Activated T-cell treated with anti-CD3 and anti-CD28 coated beads, Interleukin-2, amount 50 U/mL, for 24 hours (primary cell): ENCODE results near the gene EDEM3.
"Not testable (repeated sequence)": the region's sequence is repeated elsewhere in the genome, so short reads cannot be mapped to it uniquely, and the experiment has no call there.

ENCODE experiments used
- DNase-seq: peaks from one replicate; pipeline ENCODE4 v3.0.0-alpha.2; 2020
- H3K27ac Mint-ChIP-seq: 2 replicates; pipeline ENCODE4 v1.8.0; 2020; ENCODE audit warnings: mild to moderate bottlenecking, mixed read lengths
- H3K27me3 Mint-ChIP-seq: 2 replicates; pipeline ENCODE4 v1.8.0; 2020; ENCODE audit warnings: mixed read lengths
- H3K36me3 Mint-ChIP-seq: 2 replicates; pipeline ENCODE4 v1.8.0; 2020; ENCODE audit warnings: low read depth, mixed read lengths
- H3K4me1 Mint-ChIP-seq: 2 replicates; pipeline ENCODE4 v1.8.0; 2020; ENCODE audit warnings: low read depth, mixed read lengths
- H3K4me3 Mint-ChIP-seq: 2 replicates; pipeline ENCODE4 v1.8.0; 2020; ENCODE audit warnings: mild to moderate bottlenecking, moderate library complexity, mixed read lengths
- H3K9me3 Mint-ChIP-seq: 2 replicates; pipeline ENCODE4 v1.8.0; 2020; ENCODE audit warnings: mixed read lengths

Gene EDEM3

DNA sequence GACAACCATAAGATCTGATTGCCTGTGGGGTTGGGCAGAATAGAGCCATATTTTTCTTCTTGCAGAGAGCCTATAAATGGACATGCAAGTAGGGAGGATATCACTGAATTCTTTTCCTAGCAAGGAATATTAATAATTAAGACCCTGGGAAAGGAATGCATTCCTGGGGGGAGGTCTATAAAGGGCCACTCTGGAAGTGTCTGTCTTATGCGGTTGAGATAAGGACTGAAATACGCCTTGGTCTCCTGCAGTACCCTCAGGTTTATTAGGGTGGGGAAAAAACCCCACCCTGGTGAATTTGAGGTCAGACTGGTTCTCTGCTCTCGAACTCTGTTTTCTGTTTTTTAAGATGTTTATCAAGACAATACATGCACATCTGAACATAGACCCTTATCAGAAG, 29.1 kb upstream of the EDEM3 start:
- H3K27me3 Mint-ChIP-seq, H3K27ac Mint-ChIP-seq, DNase-seq, H3K4me3 Mint-ChIP-seq, H3K4me1 Mint-ChIP-seq: not testable (repeated sequence)
- Mint-ChIP-seq H3K36me3 (peaks cover 14% of the 10 kb centered on the region), H3K9me3 (peaks cover 30% of the 10 kb centered on the region)

DNA sequence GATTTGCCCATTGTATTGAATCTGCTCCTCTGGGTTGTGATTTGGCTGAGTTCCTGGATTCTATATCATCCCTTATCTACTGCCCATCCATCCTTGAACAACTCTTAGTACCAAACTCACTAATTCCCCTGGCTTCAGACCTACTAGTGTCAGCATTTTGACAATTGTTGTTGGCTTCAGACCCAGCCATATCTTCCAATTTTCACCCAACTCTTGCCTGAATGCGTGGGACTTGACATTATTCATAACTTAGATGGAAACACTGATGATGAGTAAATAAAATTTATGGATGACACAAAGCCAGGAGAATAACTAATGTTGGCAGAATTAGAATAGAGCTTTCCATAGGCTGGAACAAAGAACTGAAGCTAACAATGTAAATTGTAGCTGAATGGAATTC, 27.3 kb upstream of the EDEM3 start:
- H3K4me3 Mint-ChIP-seq, result no peak overlapping the region
- H3K9me3 Mint-ChIP-seq, result peaks cover 30% of the 10 kb centered on the region
- no peaks in the 10 kb centered on the region for H3K27me3 Mint-ChIP-seq
- H3K27ac Mint-ChIP-seq, result no peak overlapping the region
- H3K4me1 Mint-ChIP-seq, result peaks cover 2% of the 10 kb centered on the region
- H3K36me3 Mint-ChIP-seq, result peaks cover 14% of the 10 kb centered on the region
- no peak for DNase-seq

DNA sequence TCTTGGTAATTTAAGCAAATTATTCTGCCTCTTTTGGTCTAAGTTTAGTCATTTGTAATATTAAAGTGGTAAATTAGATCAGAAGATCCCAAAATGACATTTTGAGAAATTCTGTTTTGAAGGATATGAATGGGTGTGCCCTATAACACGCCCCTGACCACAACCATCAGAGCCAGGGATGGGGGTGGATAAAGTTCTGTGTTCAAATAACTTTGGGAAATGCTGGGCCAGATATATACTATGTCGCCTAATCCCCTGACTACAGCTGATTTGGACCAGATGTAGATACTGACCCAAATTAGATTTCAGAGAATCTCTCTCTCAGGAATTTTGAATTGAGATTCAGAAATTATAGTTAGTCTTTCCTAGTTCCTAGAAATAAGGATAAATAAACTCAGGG, 21.2 kb upstream of the EDEM3 start:
- Mint-ChIP-seq H3K27ac (no peak overlapping the region), H3K4me3 (no peak overlapping the region), H3K9me3 (no peaks in the 10 kb centered on the region), H3K27me3 (no peaks in the 10 kb centered on the region), H3K36me3 (no peaks in the 10 kb centered on the region), H3K4me1 (peaks cover 2% of the 10 kb centered on the region)
- DNase-seq, result no peak

DNA sequence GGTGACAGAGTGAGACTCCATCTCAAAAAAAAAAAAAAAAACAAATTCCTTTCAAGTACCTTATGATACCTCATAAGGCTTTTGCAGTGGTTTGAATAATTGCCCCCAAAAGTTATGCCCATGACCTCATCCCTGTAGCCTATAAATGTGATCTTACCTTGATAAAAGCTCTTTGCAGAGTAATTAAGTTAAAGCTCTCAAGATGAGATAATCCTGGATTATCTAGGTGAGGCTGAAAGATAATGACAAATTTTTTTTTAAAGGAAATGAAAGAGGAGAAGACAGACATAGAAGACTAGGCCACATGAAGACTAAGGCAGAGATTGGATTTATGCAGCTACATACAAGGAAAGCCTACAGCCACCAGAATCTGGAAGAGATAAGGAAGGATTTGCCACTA, 20.7 kb upstream of the EDEM3 start:
- Mint-ChIP-seq H3K27me3 (no peaks in the 10 kb centered on the region), H3K4me1 (peaks cover 2% of the 10 kb centered on the region), H3K9me3 (no peaks in the 10 kb centered on the region), H3K36me3 (no peaks in the 10 kb centered on the region), H3K27ac (no peak overlapping the region), H3K4me3 (no peak overlapping the region)
- DNase-seq, result no peak

DNA sequence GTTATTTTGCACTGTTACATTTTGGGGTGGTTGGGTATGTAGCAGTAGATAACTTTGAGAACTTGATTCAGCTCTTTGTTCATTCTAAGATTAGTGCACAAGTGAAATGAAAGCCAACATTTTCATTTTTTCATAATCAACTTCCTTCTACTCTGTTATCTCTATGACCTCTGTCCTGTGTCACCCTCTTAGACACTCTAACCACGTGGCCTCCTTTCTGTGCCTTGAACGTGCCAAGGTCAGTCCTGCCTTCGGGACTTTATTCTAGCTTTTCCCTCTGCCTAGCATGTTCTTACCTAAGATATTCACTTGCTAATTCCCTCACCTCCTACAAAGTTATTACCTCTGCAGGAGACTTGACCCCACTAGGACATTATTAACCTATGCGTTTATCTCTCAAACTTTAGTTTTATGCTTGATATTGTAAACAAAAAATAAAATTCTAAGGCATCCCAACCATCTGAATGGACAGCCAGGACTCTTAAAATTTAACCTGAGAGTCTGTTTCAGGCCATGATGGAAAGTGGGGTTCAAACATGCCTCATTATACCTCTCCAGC, 19.2 kb upstream of the EDEM3 start:
- Mint-ChIP-seq H3K4me1 (peaks cover 2% of the 10 kb centered on the region), H3K27me3 (no peaks in the 10 kb centered on the region), H3K4me3 (no peak overlapping the region), H3K36me3 (no peaks in the 10 kb centered on the region), H3K9me3 (no peaks in the 10 kb centered on the region), H3K27ac (no peak overlapping the region)
- no peak for DNase-seq

DNA sequence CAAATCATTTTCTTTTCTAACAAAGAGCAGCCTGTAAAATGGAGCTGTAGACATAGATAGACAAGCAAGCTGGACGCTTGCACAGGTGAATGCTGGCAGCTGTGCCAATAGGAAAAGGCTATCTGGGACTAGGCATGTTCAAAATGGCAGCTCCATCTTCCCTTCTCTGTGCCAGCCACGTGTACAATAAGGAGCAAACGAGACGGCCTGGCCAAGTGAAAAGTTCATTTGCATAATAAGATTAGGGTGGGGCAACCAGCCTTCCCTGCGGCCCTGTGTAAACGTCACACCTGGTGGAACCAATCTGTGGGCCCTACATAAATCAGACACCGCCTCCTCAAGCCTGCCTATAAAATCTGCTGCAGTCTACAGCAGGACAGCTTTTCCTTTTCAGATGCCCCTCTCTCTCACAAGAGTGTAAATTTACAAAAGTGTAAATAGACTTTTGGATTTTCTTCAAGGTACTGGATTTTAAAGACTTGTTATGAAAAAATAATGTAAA, 16.6 kb upstream of the EDEM3 start:
- Mint-ChIP-seq H3K27ac (no peak overlapping the region), H3K9me3 (no peaks in the 10 kb centered on the region), H3K27me3 (no peaks in the 10 kb centered on the region), H3K4me3 (no peak overlapping the region), H3K4me1 (no peaks in the 10 kb centered on the region), H3K36me3 (no peaks in the 10 kb centered on the region)
- DNase-seq, result no peak

DNA sequence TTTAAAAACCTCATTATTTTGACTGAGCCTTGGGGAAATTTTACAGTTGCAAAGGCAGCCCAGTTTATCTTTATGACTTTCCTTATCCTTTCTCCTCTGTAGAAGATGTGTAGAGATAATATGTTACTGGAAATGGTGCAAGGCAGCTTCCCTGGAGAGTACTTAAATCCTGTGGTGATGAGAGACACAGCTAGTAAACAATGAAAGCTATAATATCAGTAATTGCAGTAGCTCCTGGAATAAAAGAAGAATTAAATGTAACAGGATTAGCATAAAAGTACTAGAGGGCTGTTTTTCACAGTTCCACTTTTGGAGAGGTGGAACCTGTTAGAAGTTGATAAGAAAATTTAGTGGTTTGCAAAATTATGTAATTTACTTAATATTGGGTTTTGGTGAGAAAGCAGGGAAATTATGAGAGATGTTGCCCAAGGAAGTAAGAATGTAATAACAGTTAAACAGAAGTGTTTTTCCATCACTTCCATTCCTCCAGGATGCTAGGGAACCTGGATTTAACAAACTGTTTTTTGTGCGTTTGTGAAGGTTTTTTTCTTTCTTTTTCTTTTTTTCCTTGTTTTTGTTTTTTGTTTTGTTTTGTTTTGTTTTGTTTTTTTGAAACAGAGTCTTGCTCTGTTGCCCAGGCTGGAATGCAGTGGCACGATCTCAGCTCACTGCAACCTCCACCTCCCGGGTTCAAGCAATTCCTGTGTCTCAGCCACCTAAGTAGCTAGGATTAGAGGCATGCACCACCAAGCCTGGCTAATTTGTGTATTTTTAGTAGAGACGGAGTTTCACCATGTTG, 15.7 kb upstream of the EDEM3 start:
- H3K36me3 Mint-ChIP-seq, result no peaks in the 10 kb centered on the region
- H3K4me1 Mint-ChIP-seq, result no peaks in the 10 kb centered on the region

DNA sequence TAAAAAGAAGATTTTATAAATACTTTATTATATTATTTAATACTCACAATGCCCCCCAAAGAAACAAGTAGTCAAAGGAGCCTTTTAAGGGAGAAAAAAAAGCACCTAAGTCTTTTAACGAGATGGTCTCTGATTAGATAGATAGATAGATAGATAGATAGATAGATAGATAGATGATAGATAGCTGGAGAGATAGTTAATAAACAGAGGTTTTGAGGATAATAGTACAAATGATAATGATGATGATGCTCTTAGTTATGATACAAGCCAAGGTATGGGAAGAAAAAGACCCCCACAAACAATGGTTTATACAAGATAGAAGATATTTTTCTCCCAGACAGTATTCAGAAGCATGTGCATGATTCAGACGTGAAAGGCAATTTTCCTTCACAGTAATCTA, 14.6 kb upstream of the EDEM3 start:
- no peak for DNase-seq
- Mint-ChIP-seq H3K4me3 (no peak overlapping the region), H3K27me3 (no peaks in the 10 kb centered on the region), H3K27ac (no peak overlapping the region), H3K36me3 (no peaks in the 10 kb centered on the region), H3K9me3 (no peaks in the 10 kb centered on the region), H3K4me1 (no peaks in the 10 kb centered on the region)

More for the DNA sequence above, 15.7 kb upstream of the EDEM3 start:
- Mint-ChIP-seq H3K27me3 (no peaks in the 10 kb centered on the region), H3K27ac (no peak overlapping the region), H3K4me3 (no peak overlapping the region), H3K9me3 (no peaks in the 10 kb centered on the region)
- DNase-seq, result no peak

DNA sequence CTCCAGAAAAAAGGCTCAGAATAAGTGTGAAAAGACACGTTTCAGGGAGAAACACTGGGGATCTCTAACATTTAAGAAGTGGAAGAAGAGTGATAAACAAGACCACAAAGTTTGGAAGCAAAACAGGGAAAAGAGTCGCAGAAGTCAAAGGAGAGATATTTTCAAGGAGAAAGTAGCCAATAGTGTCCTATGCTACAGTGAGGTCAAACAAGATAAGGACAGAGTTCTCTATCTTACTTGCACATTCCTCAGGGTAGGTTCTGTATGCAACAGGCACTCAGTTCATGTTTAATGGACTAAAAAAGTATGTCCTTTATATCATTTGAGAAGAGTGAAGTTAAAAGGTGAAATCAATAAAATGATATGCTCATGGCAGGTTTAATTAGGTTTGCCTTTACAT, 13.8 kb upstream of the EDEM3 start:
- no peak for DNase-seq
- Mint-ChIP-seq H3K4me1 (no peaks in the 10 kb centered on the region), H3K36me3 (no peaks in the 10 kb centered on the region), H3K27ac (no peak overlapping the region), H3K9me3 (no peaks in the 10 kb centered on the region), H3K4me3 (no peak overlapping the region), H3K27me3 (no peaks in the 10 kb centered on the region)

DNA sequence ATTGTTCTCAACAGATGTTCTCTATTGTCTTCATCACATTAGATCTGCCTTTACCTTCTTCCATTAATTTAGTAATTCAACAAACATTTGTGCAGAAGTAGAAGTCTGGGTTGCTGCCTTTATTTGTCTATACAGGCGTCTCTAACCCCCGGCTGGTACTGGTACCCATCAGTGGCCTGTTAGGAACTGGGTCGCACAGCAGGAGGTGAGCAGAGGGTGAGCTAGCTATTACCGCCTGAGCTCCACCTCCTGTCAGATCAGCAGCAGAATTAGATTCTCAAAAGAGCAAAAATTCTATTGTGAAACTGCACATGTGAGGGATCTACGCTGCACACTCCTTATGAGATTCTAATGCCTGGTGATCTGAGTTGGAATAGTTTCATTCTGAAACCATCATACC, 12.9 kb upstream of the EDEM3 start:
- no peaks in the 10 kb centered on the region for H3K36me3 Mint-ChIP-seq
- H3K4me1 Mint-ChIP-seq, result no peaks in the 10 kb centered on the region
- no peak overlapping the region for H3K4me3 Mint-ChIP-seq
- no peaks in the 10 kb centered on the region for H3K9me3 Mint-ChIP-seq
- no peak overlapping the region for H3K27ac Mint-ChIP-seq
- no peaks in the 10 kb centered on the region for H3K27me3 Mint-ChIP-seq
- no peak for DNase-seq

DNA sequence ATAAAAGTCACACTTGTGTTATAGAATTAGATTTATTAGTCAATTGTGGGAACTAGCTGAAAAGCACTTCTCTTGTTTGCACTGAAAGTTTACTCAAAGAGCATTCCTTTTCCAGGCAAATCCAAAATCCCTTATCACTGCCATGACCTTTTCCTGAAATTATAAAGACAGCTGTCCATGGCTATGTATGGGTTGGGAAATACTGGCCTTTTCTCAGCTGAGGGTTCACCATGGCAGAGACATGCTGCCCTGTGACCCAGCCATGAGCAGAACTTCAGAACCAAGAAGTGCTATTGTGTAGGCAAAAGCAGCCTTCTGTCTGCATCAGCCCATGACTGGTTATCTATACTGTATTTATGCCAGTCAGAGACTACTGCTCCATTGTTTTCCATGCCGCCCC, 9.8 kb upstream of the EDEM3 start:
- Mint-ChIP-seq H3K27ac (no peak overlapping the region), H3K4me3 (no peak overlapping the region), H3K4me1 (no peaks in the 10 kb centered on the region), H3K27me3 (peaks cover 3% of the 10 kb centered on the region), H3K9me3 (no peaks in the 10 kb centered on the region), H3K36me3 (no peaks in the 10 kb centered on the region)
- no peak for DNase-seq

DNA sequence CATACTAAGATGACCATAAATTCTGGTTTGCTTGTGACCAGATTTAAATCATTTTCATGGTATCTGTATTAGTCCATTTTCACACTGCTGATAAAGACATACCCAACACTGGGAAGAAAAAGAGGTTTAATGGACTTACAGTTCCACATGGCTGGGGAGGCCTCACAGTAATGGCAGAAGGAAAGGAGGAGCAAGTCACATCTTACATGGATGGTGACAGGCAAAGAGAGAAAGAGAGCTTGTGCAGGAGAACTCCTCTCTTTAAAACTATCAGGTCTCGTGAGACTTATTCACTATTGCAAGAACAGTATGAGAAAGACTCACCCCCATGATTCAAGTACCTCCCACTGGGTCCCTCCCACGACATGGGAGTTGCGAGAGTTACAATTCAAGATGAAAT, 8.9 kb upstream of the EDEM3 start:
- H3K36me3 Mint-ChIP-seq, H3K27ac Mint-ChIP-seq, H3K4me1 Mint-ChIP-seq, H3K9me3 Mint-ChIP-seq, H3K27me3 Mint-ChIP-seq, DNase-seq, H3K4me3 Mint-ChIP-seq: not testable (repeated sequence)

DNA sequence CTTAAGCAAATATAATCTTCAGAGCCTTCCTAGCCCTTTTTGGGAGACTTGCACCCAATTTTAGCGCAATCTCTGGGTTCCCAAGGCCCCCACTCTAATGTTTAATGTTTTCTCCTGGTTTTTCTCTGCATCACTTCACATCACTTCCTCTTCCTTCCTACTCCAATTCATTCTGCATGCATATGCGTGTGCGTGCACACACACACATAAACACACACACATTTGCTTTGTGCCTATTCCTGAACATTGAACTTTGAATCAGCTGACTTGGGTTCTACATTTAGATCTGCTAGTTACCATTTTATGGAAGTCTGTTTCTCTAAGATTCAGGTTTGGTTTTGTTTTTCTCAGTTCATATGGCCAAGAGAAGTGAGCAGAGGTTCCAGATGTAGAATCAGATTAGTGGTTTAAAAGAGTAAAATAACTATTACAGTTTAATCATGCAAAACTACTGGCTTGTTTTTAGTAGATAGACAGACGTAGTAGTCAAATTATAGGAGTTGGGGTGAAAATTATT, 7.4 kb upstream of the EDEM3 start:
- no peak for DNase-seq
- H3K4me1 Mint-ChIP-seq, result no peaks in the 10 kb centered on the region
- H3K27ac Mint-ChIP-seq, result no peak overlapping the region
- no peaks in the 10 kb centered on the region for H3K9me3 Mint-ChIP-seq
- no peaks in the 10 kb centered on the region for H3K36me3 Mint-ChIP-seq
- peaks cover 6% of the 10 kb centered on the region for H3K27me3 Mint-ChIP-seq
- no peak overlapping the region for H3K4me3 Mint-ChIP-seq

DNA sequence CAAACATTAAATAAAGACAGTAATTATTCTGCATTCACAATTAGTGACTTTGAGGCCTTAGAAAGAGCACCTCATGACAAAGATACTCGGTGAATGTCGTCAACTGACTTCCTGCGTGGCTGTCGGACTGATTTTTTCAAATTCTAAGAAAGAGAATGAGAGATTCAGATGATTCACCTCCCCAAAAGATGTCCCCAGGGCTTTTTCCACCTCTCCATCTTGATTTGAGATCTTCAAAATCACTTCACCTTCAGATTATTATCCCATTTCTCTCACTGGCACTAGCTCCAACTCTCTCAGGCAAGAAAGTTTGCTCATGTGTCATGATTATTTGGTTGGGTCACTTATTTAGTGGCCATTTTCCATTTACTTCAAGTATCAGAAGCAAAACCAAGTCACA, 5.0 kb upstream of the EDEM3 start:
- no peak overlapping the region for H3K4me3 Mint-ChIP-seq
- H3K27me3 Mint-ChIP-seq, result peaks cover 6% of the 10 kb centered on the region
- DNase-seq, result no peak
- no peaks in the 10 kb centered on the region for H3K9me3 Mint-ChIP-seq
- no peak overlapping the region for H3K27ac Mint-ChIP-seq
- peaks cover 12% of the 10 kb centered on the region for H3K4me1 Mint-ChIP-seq
- H3K36me3 Mint-ChIP-seq, result peaks cover 3% of the 10 kb centered on the region

DNA sequence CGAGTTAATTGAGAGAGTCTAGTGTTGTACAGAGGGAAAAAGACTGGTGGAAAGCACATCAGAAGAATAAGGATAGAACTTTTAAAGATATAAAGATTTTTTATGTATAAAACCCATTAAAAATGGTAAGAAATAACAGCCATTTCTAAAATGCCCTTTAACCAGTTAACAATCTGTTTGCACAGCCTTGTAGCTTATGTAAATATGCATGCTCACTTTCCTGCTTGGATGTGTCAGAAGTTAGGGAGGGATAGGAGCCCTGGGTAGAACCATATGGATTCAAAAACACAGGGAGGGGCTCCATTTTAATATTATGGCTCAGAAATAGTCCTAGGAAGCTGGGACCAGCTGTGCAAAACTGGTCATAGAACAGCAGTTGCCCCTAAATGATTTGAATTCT, 4.5 kb upstream of the EDEM3 start:
- H3K4me3 Mint-ChIP-seq, result no peak overlapping the region
- H3K27ac Mint-ChIP-seq, result no peak overlapping the region
- peaks cover 6% of the 10 kb centered on the region for H3K27me3 Mint-ChIP-seq
- H3K9me3 Mint-ChIP-seq, result no peaks in the 10 kb centered on the region
- peaks cover 6% of the 10 kb centered on the region for H3K36me3 Mint-ChIP-seq
- no peak for DNase-seq
- peaks cover 12% of the 10 kb centered on the region for H3K4me1 Mint-ChIP-seq
